NT2/D1 (cell line): ENCODE measurements around the gene UMODL1.

Experiments
- SUZ12 ChIP-seq: IDR thresholded peaks from 2 replicates; pipeline ENCODE4 v1.6.1; 2011; ENCODE audit not compliant: insufficient read length, insufficient read depth; ENCODE audit errors: extremely low read depth
- YY1 ChIP-seq: IDR thresholded peaks from 2 replicates; pipeline ENCODE4 v1.6.1; 2011; ENCODE audit not compliant: insufficient read length, insufficient read depth
- ZNF274 ChIP-seq: IDR thresholded peaks from 2 replicates; pipeline ENCODE4 v1.6.1; 2011; ENCODE audit warnings: mild to moderate bottlenecking, low read depth, low read length

- TF ChIP-seq SUZ12: no peak
- TF ChIP-seq YY1: no peak
- TF ChIP-seq ZNF274: no peak
These were observed 120.8 kb downstream of the UMODL1 start for GRCh38 chr21:42191696-42192595.
